ENCODE data around the gene ABHD13. TPM values are rescaled to one million over a fixed set of nuclear protein-coding genes. Genes with fewer than 3 reads are reported as not detected.

ABHD13 gene
- total and polyA plus RNA-seq, 7 donors = 3.8 to 10.5 (median 5.7) TPM

DNA sequence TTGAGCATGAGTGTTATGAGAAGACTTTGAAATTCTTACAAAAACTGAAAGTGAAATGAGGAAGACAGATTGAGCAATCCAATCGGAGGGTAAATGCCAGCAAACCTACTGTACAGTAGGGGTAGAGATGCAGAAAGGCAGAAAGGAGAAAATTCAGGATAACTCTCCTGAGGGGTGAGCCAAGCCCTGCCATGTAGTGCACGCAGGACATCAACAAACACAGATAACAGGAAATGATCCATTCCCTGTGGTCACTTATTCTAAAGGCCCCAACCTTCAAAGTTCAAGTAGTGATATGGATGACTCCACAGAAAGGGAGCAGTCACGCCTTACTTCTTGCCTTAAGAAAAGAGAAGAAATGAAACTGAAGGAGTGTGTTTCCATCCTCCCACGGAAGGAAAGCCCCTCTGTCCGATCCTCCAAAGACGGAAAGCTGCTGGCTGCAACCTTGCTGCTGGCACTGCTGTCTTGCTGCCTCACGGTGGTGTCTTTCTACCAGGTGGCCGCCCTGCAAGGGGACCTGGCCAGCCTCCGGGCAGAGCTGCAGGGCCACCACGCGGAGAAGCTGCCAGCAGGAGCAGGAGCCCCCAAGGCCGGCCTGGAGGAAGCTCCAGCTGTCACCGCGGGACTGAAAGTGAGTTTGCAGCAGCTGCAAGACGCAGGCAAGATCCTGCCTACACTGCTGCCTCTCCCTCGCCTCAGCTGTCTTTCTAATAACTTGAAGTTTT, 51.6 kb downstream of the ABHD13 start, which contains the start of gene TNFSF13B:
Gene TNFSF13B (plus strand): TSS at position 118 of the 728 bp plus-strand sequence. CDS start 178 bp downstream, at position 296.
- Histone ChIP-seq H3K36me3 (ENCODE audit: insufficient read depth in 1 of 2, low read depth in 1 of 2) (no peaks in the 10 kb centered on the region), H3K9me3 (no peaks in the 10 kb centered on the region), H3K4me3 (peak within 1 kb of the TSS; percentile 62), H3K27ac (peak within 1 kb of the TSS; percentile 62), H3K27me3 (ENCODE audit: insufficient read depth in 3 of 3, low read length in 2 of 3) (no peaks in the 10 kb centered on the region), H3K4me1 (peaks cover 12% of the 10 kb centered on the region)
- intact Hi-C loops (cut with DNase I) = no loop called here
- DNase-seq (peak; percentile 24 to 63), ATAC-seq (peak; percentile 51 to 75 (median 58))
- TF ChIP-seq, protein P1, sequence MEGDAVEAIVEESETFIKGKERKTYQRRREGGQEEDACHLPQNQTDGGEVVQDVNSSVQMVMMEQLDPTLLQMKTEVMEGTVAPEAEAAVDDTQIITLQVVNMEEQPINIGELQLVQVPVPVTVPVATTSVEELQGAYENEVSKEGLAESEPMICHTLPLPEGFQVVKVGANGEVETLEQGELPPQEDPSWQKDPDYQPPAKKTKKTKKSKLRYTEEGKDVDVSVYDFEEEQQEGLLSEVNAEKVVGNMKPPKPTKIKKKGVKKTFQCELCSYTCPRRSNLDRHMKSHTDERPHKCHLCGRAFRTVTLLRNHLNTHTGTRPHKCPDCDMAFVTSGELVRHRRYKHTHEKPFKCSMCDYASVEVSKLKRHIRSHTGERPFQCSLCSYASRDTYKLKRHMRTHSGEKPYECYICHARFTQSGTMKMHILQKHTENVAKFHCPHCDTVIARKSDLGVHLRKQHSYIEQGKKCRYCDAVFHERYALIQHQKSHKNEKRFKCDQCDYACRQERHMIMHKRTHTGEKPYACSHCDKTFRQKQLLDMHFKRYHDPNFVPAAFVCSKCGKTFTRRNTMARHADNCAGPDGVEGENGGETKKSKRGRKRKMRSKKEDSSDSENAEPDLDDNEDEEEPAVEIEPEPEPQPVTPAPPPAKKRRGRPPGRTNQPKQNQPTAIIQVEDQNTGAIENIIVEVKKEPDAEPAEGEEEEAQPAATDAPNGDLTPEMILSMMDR (IDR thresholded peaks at IDR 0.05) = no peak
- 5 to 11% (median 5%) methylated on average over 16 of the region's 16 CpGs for WGBS, 3 donors

DNA sequence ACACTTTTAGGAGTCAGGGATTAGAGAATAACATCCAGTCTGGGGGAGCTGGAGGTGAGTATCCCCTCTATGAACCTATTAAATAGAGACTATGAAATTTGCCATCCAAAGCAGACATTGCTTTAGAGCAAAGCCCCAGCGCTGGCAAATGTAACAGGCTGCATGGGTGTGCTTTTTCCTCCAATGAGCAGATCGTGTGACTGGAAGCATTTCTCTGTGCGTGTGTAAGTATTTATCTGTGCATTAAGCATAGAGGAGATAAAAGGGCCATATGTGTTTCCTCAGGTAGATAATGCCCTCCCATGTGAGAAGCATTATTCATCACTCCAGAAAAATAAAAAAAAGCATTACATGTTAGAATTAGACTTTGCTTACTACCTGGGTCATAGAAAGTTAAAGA, 52.2 kb downstream of the ABHD13 start:
- intact Hi-C loops (cut with DNase I) = no loop called here
- Histone ChIP-seq H3K4me3 (peak overlapping the region; percentile 62), H3K36me3 (ENCODE audit: insufficient read depth in 1 of 2, low read depth in 1 of 2) (no peaks in the 10 kb centered on the region), H3K27ac (peak overlapping the region; percentile 62), H3K9me3 (no peaks in the 10 kb centered on the region), H3K27me3 (ENCODE audit: insufficient read depth in 3 of 3, low read length in 2 of 3) (no peaks in the 10 kb centered on the region), H3K4me1 (peaks cover 12% of the 10 kb centered on the region)
- TF ChIP-seq, protein P1 (IDR thresholded peaks at IDR 0.05) = no peak
- DNase-seq = no peak
- peak in 1 of 4 donors; percentile 15 for ATAC-seq
- WGBS, 3 donors = 28 to 49% (median 35%) methylated on average over 3 of the region's 3 CpGs

DNA sequence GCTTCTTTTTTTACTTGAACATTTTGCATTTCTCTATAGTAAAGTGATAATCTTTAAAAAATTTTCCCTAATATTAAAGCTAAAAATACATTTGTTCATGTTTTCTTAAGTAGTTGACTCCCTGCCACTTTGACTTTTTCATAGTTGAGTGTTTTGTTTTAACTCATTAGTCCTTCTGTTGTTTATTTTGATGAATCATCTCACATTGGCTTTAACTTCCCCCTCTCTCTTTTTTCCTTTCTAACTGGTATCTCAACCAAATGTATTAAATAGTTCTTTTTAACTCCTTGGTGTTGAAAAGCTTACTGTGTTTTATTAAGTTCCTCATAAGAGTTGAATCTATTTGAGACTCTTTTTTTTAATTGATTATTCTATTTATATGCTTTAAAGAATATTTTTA, 54.1 kb downstream of the ABHD13 start:
- intact Hi-C loops (cut with DNase I) = no loop called here
- Histone ChIP-seq H3K4me1 (peaks cover 22% of the 10 kb centered on the region), H3K36me3 (ENCODE audit: insufficient read depth in 1 of 2, low read depth in 1 of 2) (no peaks in the 10 kb centered on the region), H3K27me3 (ENCODE audit: insufficient read depth in 3 of 3, low read length in 2 of 3) (no peaks in the 10 kb centered on the region), H3K27ac (no peak overlapping the region), H3K4me3 (no peak overlapping the region), H3K9me3 (no peaks in the 10 kb centered on the region)
- TF ChIP-seq, protein P1 (IDR thresholded peaks at IDR 0.05) = no peak
- DNase-seq = no peak
- ATAC-seq = no peak

DNA sequence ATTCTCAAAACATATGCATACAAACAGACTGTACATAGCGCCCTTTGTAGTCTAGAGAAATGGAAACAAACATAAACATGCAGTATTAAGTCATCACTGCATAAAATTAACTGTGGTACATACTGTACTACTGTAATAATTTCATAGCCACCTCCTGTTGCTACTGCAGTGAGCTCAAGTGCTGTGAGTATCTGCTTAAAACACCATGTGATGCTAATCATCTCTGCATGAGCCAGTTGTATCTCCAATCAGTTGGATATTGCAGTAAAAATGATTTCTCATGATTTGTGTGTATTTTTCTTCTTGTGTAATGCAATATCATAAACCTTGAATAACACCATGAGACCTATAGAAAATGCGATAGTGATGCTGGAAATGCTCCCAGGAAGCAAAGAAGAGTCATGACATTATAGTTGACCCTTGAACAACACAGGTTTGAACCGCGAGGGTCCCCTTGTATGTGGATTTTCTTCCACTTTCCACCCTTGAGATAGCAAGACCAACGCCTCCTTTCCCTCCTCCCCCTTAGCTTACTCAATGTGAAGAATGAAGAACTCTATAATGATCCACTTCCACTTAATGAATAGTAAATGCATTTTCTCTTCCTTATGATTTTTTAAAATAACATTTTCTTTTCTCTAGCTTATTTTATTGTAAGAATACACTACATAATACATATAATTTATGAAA, 55.4 kb downstream of the ABHD13 start:
- TF ChIP-seq, protein P1 (IDR thresholded peaks at IDR 0.05) = no peak
- 81 to 94% (median 89%) methylated on average over 5 of the region's 5 CpGs for WGBS, 3 donors
- Histone ChIP-seq H3K4me1 (peaks cover 22% of the 10 kb centered on the region), H3K36me3 (ENCODE audit: insufficient read depth in 1 of 2, low read depth in 1 of 2) (no peaks in the 10 kb centered on the region), H3K27me3 (ENCODE audit: insufficient read depth in 3 of 3, low read length in 2 of 3) (no peaks in the 10 kb centered on the region), H3K9me3 (no peaks in the 10 kb centered on the region), H3K4me3 (no peak overlapping the region), H3K27ac (no peak overlapping the region)
- intact Hi-C loops (cut with DNase I) = no loop called here
- ATAC-seq = no peak
- no peak for DNase-seq

Measured in psoas muscle (tissue), 8 donors.